ENCODE measurements around the gene SEMA4A. TPM values are rescaled to one million over a fixed set of nuclear protein-coding genes. Genes with fewer than 3 reads are reported as not detected.

SEMA4A gene
- total and polyA plus RNA-seq, 9 of the 15 experiments (the other 6 are each of a cell fraction or from before 2014, with no cell fraction given): 0.04 to 1.7 (median 0.45) TPM

DNA sequence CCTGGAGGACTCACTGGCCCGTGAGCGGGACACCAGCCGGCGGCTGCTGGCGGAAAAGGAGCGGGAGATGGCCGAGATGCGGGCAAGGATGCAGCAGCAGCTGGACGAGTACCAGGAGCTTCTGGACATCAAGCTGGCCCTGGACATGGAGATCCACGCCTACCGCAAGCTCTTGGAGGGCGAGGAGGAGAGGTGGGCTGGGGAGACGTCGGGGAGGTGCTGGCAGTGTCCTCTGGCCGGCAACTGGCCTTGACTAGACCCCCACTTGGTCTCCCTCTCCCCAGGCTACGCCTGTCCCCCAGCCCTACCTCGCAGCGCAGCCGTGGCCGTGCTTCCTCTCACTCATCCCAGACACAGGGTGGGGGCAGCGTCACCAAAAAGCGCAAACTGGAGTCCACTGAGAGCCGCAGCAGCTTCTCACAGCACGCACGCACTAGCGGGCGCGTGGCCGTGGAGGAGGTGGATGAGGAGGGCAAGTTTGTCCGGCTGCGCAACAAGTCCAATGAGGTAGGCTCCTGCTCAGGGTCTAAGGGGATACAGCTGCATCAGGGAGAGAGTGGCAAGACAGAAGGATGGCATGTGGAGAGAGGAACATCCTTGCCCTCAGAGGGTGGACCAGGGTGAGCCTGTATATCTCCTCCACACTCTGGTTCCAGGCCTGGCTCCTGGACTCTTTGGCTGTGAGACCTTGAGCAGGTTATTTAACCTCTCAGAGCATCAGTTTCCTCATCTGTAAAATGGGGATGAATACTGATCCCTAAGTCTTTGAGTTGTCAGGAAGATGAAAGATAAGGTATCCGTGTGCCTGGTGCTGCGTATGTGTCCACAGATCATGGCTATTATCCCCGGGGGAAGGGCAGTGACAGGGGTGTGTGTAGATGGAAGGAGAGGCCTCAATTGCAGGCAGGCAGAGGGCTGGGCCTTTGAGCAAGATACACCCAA, 17.2 kb upstream of the SEMA4A start:
- Histone ChIP-seq H3K79me2 (ENCODE audit: control insufficient read depth, insufficient read depth, low read length) (no peaks in the 10 kb centered on the region), H3K9me3 (replicated peaks; ENCODE audit: control insufficient read depth, insufficient read depth, low read depth, low read length) (no peaks in the 10 kb centered on the region), H3K9ac (ENCODE audit: insufficient read depth in 1 of 2, low read depth in 2 of 2, low read length in 2 of 2) (peak overlapping the region in 1 of 2 experiments; percentile 45; a peak in 1 of 4 replicates), H3K36me3 (ENCODE audit: control insufficient read depth, insufficient read depth, low read length) (peaks cover 77% of the 10 kb centered on the region; the same call in 2 of the 3 replicates), H4K20me1 (replicated peaks; ENCODE audit: control insufficient read depth, insufficient read depth, low read length) (0 out of 2 replicates have a peak, but pooled peaks cover 9% of the 10 kb centered on the region), H3K4me3 (no peak overlapping the region), H3K4me1 (replicated peaks in 1 of 2; ENCODE audit: control insufficient read depth in 2 of 2, insufficient read depth in 2 of 2, low read length in 2 of 2) (peaks cover 0 to 18% of the 10 kb centered on the region in 2 experiments; a peak in 2 of 5 replicates), H3K27me3 (ENCODE audit: control insufficient read depth in 2 of 2, insufficient read depth in 2 of 2, low read length in 2 of 2) (no peaks in the 10 kb centered on the region), H3K9me1 (ENCODE audit: control insufficient read depth, insufficient read depth, low read length) (no peaks in the 10 kb centered on the region), H3K27ac (ENCODE audit: extremely low read depth, low read depth, low read length) (no peak overlapping the region), H2AFZ (ENCODE audit: low read depth, low read length) (no peak overlapping the region), H3K4me2 (ENCODE audit: insufficient read depth, low read length) (no peak overlapping the region)
- POLR2A ChIA-PET: interaction anchor here (0.5 to 2.3 kb wide), 7 partner anchors 18 to 178 kb away, joined by 3 to 6 read pairs (median 3); partner anchors contain the start of genes LMNA and SMG5
- WGBS (ENCODE audit: insufficient coverage, low coverage, missing lambda C conversion rate): 94% methylated on average over 23 of the region's 34 CpGs
- no peak for DNase-seq (ENCODE audit: extremely low read depth in 1 of 4, low spot score in 3 of 4)
- in situ Hi-C loops (cut with MboI): no loop called here
- FAIRE-seq: no peak
- intact Hi-C loops (cut with micrococcal nuclease): no loop called here
- TF ChIP-seq SAP30 (IDR thresholded peaks at IDR 0.05; ENCODE audit: borderline replicate concordance, insufficient read depth, low read depth, low read length, poor library complexity, severe bottlenecking) (no peak), ESRRA (IDR thresholded peaks at IDR 0.05; ENCODE audit: borderline replicate concordance, low read depth) (0 out of 2 replicates have a peak, but pooled peaks have one; percentile 25), POLR2G (IDR thresholded peaks at IDR 0.05; ENCODE audit: low read depth, low read length) (peak; percentile 45; the same call in 1 of the 2 replicates), RBM25 (IDR thresholded peaks at IDR 0.05; ENCODE audit: low read depth, low read length, severe bottlenecking) (peak; percentile 70), GATA2 (CRISPR knock-in tag; IDR thresholded peaks at IDR 0.05) (no peak), RBM22 (IDR thresholded peaks at IDR 0.05; ENCODE audit: low read depth, low read length, poor library complexity, severe bottlenecking) (peak; percentile 52), POLR2AphosphoS5 (IDR thresholded peaks at IDR 0.05; ENCODE audit: control insufficient read depth, insufficient read depth, low read depth, low read length) (0 out of 2 replicates have a peak, but pooled peaks have one; percentile 12)
- BruUV-seq (replicated peaks): no TSS peak
- CTCF ChIA-PET (ENCODE audit: low intra/inter-chr PET ratio): no interaction called here
- ATAC-seq: no peak
